ENCODE data around the gene PHLDB1. TPM values are rescaled to one million over a fixed set of nuclear protein-coding genes. Genes with fewer than 3 reads are reported as not detected.

Gene PHLDB1
- total and polyA plus RNA-seq, 2 of the 8 experiments (the other 6 are each of a cell fraction or from before 2014, with no cell fraction given) = 53.9 to 74.8 TPM

GRCh38 chr11:118610225-118610772 lies 2.9 kb downstream of the PHLDB1 start:
- Histone ChIP-seq H3K79me1 (ENCODE audit: low read depth, low read length) (no peaks in the 10 kb centered on the region), H2BK20ac (ENCODE audit: low read length) (no peak overlapping the region), H2BK120ac (replicated peaks; ENCODE audit: low read depth, low read length) (no peak overlapping the region), H3K4me1 (replicated peaks in 1 of 4; ENCODE audit: control insufficient read depth in 3 of 4, insufficient read depth in 4 of 4, low read length in 3 of 4) (peaks cover 23 to 56% (median 29%) of the 10 kb centered on the region in 4 experiments), H3K23me2 (ENCODE audit: low read depth, low read length) (peaks cover 32% of the 10 kb centered on the region; the same call in 1 of the 2 replicates), H4K5ac (ENCODE audit: insufficient read length, low read depth, low read length) (no peak overlapping the region), H3K18ac (ENCODE audit: extremely low read depth, low read length) (no peak overlapping the region), H2BK5ac (ENCODE audit: low read depth, low read length) (no peak overlapping the region), H4K8ac (ENCODE audit: extremely low read depth, insufficient read depth, low read length) (no peak overlapping the region), H3K23ac (ENCODE audit: insufficient read length) (no peak overlapping the region), H3K56ac (replicated peaks; ENCODE audit: insufficient read length, low read depth, low read length) (no peak overlapping the region), H2AFZ (ENCODE audit: low read length) (no peak overlapping the region), H4K20me1 (replicated peaks in 1 of 2; ENCODE audit: control insufficient read depth in 1 of 2, insufficient read depth in 2 of 2, low read length in 2 of 2) (peaks cover 1 to 7% of the 10 kb centered on the region in 2 experiments), H2BK12ac (ENCODE audit: low read depth, low read length) (no peak overlapping the region), H3K4me3 (ENCODE audit: extremely low read depth in 1 of 4, insufficient read depth in 2 of 4, low read depth in 3 of 4, low read length in 4 of 4) (peak overlapping the region; percentile 14 to 66 (median 48)), H3K79me2 (ENCODE audit: control insufficient read depth in 1 of 2, insufficient read depth in 2 of 2, low read length in 2 of 2) (no peaks in the 10 kb centered on the region), H3K36me3 (ENCODE audit: control insufficient read depth in 2 of 4, insufficient read depth in 4 of 4, low read length in 3 of 4) (peaks cover 0 to 12% (median 0%) of the 10 kb centered on the region in 4 experiments; a peak in 1 of 8 replicates), H2AK5ac (ENCODE audit: low read depth, low read length) (no peak overlapping the region), H4K91ac (replicated peaks; ENCODE audit: insufficient read length, low read length) (no peak overlapping the region), H3K27ac (ENCODE audit: low read depth, low read length) (no peak overlapping the region), H3K27me3 (replicated peaks in 1 of 4; ENCODE audit: control insufficient read depth in 3 of 4, extremely low read depth in 1 of 4, insufficient read depth in 3 of 4, low read length in 3 of 4) (peaks cover 45 to 63% (median 58%) of the 10 kb centered on the region in 4 experiments), H3K4me2 (ENCODE audit: insufficient read depth in 1 of 2, low read depth in 2 of 2, low read length in 2 of 2) (peak overlapping the region; percentile 83), H3K9ac (replicated peaks in 1 of 4; ENCODE audit: extremely low read depth in 1 of 4, low read depth in 3 of 4, low read length in 3 of 4) (no peak overlapping the region), H3K9me3 (ENCODE audit: insufficient read depth in 2 of 2, low read depth in 1 of 2, low read length in 1 of 2) (no peaks in the 10 kb centered on the region; a peak in 1 of 4 replicates), H2BK15ac (ENCODE audit: low read length) (no peak overlapping the region), H3K14ac (ENCODE audit: insufficient read length) (no peak overlapping the region), H3K4ac (replicated peaks; ENCODE audit: insufficient read length, low read depth, low read length) (no peak overlapping the region)
- FAIRE-seq (no peak), DNase-seq (ENCODE audit: low read depth in 1 of 2, low spot score in 2 of 2) (peak in 1 of 2 experiments; percentile 75)
- CTCF ChIA-PET (ENCODE audit: partially characterized antibody) = interaction anchor here (1.0 to 25.3 kb wide), 8 partner anchors 11 to 75 kb away, joined by 3 to 435 read pairs (median 24); no protein-coding TSS in a partner anchor
- TF ChIP-seq BACH1 (IDR thresholded peaks at IDR 0.05; ENCODE audit: low read length) = no peak
- TF ChIP-seq EGR1 (IDR thresholded peaks at IDR 0.05; ENCODE audit: borderline replicate concordance, low read depth, low read length) = no peak
- no peak for TF ChIP-seq RAD21 (IDR thresholded peaks at IDR 0.05 in 1 of 2, conservative IDR thresholded peaks at IDR 0.05 in 1 of 2; ENCODE audit: low read depth in 2 of 2, low read length in 2 of 2)
- TF ChIP-seq SUZ12 (IDR thresholded peaks at IDR 0.05; ENCODE audit: low read length) = peak; percentile 19
- WGBS, 2 experiments (ENCODE audit: extremely low coverage in 1 of 2, insufficient coverage in 1 of 2, insufficient read length in 1 of 2, insufficient replicate concordance in 2 of 2, low coverage in 1 of 2, low lambda C conversion rate in 2 of 2, missing lambda C conversion rate in 1 of 2) = 3% methylated on average over 31 of the region's 42 CpGs; no CpG with 5 or more reads in 1 of the 2 experiments
- POLR2A ChIA-PET (ENCODE audit: partially characterized antibody) = interaction anchor here (0.7 to 28.7 kb wide), 6 partner anchors 10 to 48 kb away, joined by 3 to 574 read pairs (median 8); no protein-coding TSS in a partner anchor

All from H1 (cell line).